NT2/D1 (cell line): Measurements from ENCODE around the gene RNF168.

Experiments
- DNase-seq: peaks from one replicate; pipeline ENCODE4 v3.0.0-alpha.2; 2011; ENCODE audit warnings: low read depth, low spot score
- H3K27me3 ChIP-seq: 2 replicates; pipeline ENCODE4 v1.6.0; 2011; ENCODE audit warnings: mild to moderate bottlenecking; ENCODE audit not compliant: insufficient read length, insufficient read depth
- H3K36me3 ChIP-seq: 2 replicates; pipeline ENCODE4 v1.6.1; 2011; ENCODE audit warnings: mild to moderate bottlenecking, low read length, mixed read lengths; ENCODE audit not compliant: insufficient read depth, insufficient read length
- H3K4me1 ChIP-seq: 2 replicates; pipeline ENCODE4 v1.5.1; 2011; ENCODE audit not compliant: insufficient read depth, insufficient read length
- H3K4me3 ChIP-seq: 2 replicates; pipeline ENCODE4 v1.5.1; 2011; ENCODE audit warnings: low read depth; ENCODE audit not compliant: insufficient read length
- H3K9ac ChIP-seq: 2 replicates; pipeline ENCODE4 v1.6.0; 2011; ENCODE audit warnings: low read depth; ENCODE audit not compliant: insufficient read length
- H3K9me3 ChIP-seq: 2 replicates; pipeline ENCODE4 v1.5.1; 2011; ENCODE audit warnings: mild to moderate bottlenecking, low read length; ENCODE audit not compliant: insufficient read depth
- SUZ12 ChIP-seq: IDR thresholded peaks from 2 replicates; pipeline ENCODE4 v1.6.1; 2011; ENCODE audit not compliant: insufficient read length, insufficient read depth; ENCODE audit errors: extremely low read depth
- YY1 ChIP-seq: IDR thresholded peaks from 2 replicates; pipeline ENCODE4 v1.6.1; 2011; ENCODE audit not compliant: insufficient read length, insufficient read depth
- ZNF274 ChIP-seq: IDR thresholded peaks from 2 replicates; pipeline ENCODE4 v1.6.1; 2011; ENCODE audit warnings: mild to moderate bottlenecking, low read depth, low read length

Gene RNF168

DNA sequence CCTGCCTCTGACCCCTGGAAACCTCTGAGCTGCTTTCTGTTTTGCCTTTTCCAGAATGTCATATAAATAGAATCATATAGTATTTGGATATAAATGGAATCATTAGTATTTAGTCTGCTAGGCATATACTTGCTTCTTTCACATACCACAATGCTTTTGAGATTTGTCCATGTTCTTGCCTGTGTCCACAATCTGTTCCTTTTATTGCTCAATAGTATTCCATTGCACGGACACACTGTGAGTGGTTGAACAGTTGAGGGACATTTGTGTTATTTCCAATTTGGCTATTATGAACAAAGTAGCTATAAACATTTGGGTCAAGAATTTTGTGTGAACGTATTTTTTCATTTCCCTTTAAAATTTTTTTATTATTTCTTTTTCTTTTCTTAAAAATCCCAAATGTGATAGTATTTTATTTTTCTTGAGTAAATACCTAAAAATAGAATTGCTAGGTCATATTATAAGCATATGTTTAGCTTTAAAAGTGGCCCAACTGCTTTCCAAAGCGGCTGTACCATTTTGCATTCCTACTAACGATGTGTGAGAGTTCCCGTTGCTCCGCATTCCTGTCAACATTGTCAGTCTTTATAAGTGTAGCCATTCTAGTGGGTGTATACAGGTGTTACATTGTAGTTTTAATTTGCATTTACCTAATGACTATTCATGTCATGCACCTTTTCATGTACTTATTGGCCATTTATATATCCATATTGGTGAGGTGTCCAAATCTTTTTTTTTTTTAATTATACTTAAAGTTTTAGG is 38.3 kb upstream of the RNF168 start:
- Histone ChIP-seq H3K9me3 (peaks cover 8% of the 10 kb centered on the region), H3K4me1 (no peaks in the 10 kb centered on the region), H3K9ac (no peak overlapping the region), H3K27me3 (no peaks in the 10 kb centered on the region), H3K36me3 (no peaks in the 10 kb centered on the region), H3K4me3 (no peak overlapping the region)
- DNase-seq = no peak
- no peak for TF ChIP-seq SUZ12
- no peak for TF ChIP-seq YY1
- TF ChIP-seq ZNF274 = no peak

DNA sequence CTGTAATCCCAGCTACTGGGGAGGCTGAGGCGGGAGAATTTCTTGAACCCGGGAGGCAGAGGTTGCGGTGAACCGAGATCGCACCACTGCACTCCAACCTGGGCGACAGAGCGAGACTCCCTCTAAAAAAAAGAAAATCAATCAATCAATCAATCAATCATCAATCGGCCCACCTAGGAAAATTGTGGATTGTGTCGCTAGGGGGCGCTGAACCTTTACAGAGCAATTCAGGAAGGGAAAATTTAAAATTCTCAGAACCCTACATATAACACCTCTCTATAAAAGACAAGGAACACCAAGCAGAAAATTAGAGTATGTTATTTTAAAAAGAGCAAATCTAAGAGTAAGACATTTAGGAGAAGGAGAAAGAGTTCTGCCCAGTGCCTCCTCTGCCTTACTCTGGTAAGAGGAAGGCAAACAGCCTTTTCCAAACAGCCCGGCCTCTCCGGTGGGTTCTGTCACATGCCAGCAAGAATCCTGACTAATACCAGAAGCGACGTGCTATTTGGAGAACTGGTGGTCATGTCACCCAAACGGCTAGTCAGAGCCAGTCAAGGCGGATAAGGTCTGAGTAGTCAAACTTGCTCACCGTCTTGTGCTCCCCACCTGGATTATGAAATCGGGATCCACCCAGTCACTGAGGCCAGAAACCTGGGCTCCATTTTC is 33.9 kb upstream of the RNF168 start:
- Histone ChIP-seq H3K9me3 (peaks cover under 1% of the 10 kb centered on the region; the same call in 1 of the 2 replicates), H3K27me3 (no peaks in the 10 kb centered on the region), H3K36me3 (no peaks in the 10 kb centered on the region), H3K4me1 (no peaks in the 10 kb centered on the region), H3K9ac (no peak overlapping the region), H3K4me3 (no peak overlapping the region)
- TF ChIP-seq YY1 = no peak
- no peak for DNase-seq

DNA sequence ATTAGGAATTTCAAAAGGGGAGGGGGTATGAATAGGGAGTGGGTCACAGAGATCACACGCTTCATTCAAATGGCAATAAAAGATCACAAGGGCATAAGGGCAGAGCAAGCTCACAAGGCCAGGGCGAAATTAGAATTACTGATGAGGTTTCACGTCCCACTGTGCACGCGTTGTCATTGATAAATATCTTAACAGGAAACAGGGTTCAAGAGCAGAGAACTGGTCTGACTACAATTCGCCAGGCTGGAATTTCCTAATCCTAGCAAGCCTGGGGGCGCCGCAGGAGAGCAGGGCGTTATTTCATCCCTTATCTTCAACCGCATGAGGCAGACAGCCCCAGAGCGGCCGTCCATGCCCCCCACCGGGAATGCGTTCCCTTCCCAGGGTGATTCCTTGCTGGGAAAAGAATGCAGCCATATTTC is 29.7 kb upstream of the RNF168 start:
- Histone ChIP-seq H3K4me1 (no peaks in the 10 kb centered on the region), H3K36me3 (peaks cover 3% of the 10 kb centered on the region), H3K9ac (no peak overlapping the region), H3K9me3 (peaks cover 18% of the 10 kb centered on the region), H3K27me3 (no peaks in the 10 kb centered on the region), H3K4me3 (no peak overlapping the region)
- no peak for TF ChIP-seq ZNF274
- DNase-seq = peak; percentile 70

DNA sequence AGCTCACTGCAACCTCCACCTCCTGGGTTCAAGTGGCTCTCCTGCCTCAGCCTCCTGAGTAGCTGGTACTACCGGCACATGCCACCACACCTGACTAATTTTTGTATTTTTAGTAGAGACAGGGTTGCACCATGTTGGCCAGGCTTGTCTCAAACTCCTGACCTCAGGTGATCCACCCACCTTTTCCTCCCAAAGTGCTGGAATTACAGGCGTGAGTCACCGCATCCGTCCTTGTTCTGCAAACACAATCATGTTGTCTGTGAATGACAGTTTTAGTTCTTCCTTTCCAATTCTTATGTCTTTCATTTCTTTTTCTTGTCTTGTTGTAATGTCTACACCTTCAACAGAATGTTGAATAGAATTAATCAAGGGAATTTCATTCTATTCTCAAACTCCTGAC is 27.9 kb upstream of the RNF168 start:
- no peak overlapping the region for H3K4me3 ChIP-seq
- no peaks in the 10 kb centered on the region for H3K4me1 ChIP-seq
- peaks cover 18% of the 10 kb centered on the region for H3K9me3 ChIP-seq
- DNase-seq = no peak
- TF ChIP-seq SUZ12 (no peak), YY1 (no peak), ZNF274 (no peak)
- H3K9ac ChIP-seq = no peak overlapping the region
- H3K36me3 ChIP-seq = peaks cover 3% of the 10 kb centered on the region
- H3K27me3 ChIP-seq = no peaks in the 10 kb centered on the region

DNA sequence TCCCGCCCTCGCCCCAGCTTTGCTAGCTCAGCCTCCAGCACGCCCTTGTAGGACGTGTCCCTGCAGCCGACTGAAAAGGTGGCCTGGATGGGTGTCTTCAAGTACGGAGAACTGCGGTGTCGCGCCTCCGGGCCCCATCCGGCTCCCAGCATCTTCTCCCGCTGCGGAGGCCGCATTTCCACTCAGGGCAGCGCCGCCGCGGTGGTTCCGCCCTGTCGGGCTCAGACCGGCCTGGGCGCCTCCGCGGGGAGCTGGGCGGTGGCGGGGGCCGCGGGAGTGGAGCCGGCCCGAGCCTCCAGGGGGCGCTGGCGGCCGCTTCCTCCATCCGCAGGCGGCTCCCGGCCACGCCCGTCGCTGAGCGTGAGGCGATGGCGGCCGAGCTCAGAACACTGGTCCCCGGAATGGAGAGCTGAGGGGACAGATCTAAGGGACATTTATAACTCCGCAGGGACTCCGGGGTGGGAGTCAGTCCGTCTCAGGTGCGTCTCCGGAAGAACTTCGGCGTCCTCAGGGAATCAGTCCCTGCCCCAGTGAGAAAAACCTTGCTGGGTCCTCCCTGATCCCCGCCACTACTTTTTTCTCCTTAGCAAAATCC is 25.2 kb upstream of the RNF168 start:
- DNase-seq = peak; percentile 66
- TF ChIP-seq ZNF274 (no peak), SUZ12 (no peak), YY1 (no peak)
- Histone ChIP-seq H3K4me1 (no peaks in the 10 kb centered on the region), H3K9me3 (peaks cover 18% of the 10 kb centered on the region), H3K9ac (peak overlapping the region; percentile 88), H3K36me3 (peaks cover 3% of the 10 kb centered on the region), H3K4me3 (peak overlapping the region; percentile 52), H3K27me3 (no peaks in the 10 kb centered on the region)

DNA sequence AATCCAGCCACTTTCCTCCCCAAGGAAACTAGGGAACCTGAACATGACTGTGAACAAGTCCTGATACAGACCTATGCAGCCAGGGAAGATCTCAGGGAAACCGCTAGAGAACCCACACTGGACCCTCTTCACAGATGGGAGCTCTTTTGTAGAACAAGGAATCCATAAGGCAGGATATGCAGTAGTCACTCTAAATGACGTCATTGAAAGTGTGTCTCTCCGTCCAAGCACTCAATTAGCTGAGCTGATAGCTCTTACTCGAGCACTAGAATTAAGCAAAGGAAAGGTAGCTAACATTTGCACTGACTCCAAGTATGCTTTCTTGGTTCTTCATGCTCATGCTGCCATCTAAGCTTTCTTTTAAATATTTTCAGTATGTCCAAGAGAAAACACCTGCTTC is 21.6 kb upstream of the RNF168 start:
- Histone ChIP-seq H3K4me1 (no peaks in the 10 kb centered on the region), H3K4me3 (no peak overlapping the region)
- TF ChIP-seq ZNF274 (no peak), YY1 (no peak), SUZ12 (no peak)

DNA sequence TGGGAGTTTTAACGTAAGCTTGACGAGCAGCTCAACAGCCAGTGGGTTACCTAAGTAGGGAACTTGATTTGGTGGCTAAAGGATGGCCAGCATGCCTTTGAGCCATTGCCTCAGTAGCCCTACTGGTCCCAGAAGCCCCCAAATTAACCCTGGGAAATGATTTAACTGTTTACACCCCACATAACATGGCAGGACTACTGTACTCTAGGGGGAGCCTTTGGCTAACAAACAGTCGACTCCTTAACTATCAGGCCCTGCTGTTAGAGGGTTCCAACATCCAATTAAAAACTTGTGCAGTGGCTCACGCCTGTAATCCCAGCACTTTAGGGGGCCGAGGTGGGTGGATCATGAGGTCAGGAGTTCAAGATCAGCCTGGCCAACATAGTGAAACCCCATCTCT is 21.0 kb upstream of the RNF168 start:
- Histone ChIP-seq H3K36me3 (no peaks in the 10 kb centered on the region), H3K4me1 (no peaks in the 10 kb centered on the region), H3K27me3 (no peaks in the 10 kb centered on the region), H3K9ac (no peak overlapping the region), H3K9me3 (peaks cover 32% of the 10 kb centered on the region), H3K4me3 (no peak overlapping the region)
- no peak for TF ChIP-seq ZNF274
- TF ChIP-seq YY1 = no peak
- TF ChIP-seq SUZ12 = no peak
- DNase-seq = no peak

More for the DNA sequence above, 21.6 kb upstream of the RNF168 start:
- no peak for DNase-seq
- Histone ChIP-seq H3K9ac (no peak overlapping the region), H3K36me3 (no peaks in the 10 kb centered on the region), H3K9me3 (peaks cover 26% of the 10 kb centered on the region), H3K27me3 (no peaks in the 10 kb centered on the region)
